ENCODE measurements around the gene C20orf144. TPM values are rescaled to one million over a fixed set of nuclear protein-coding genes. Genes with fewer than 3 reads are reported as not detected.

The C20orf144 gene
- total and polyA plus RNA-seq, 9 donors: 0.05 to 0.46 TPM; not detected in 7

- no peaks in the 10 kb centered on the region for H3K27me3 ChIP-seq
- no peak overlapping the region for H3K4me3 ChIP-seq
- H3K9me3 ChIP-seq: no peaks in the 10 kb centered on the region
- 87 to 94% (median 91%) methylated on average over 11 to 12 of the region's 12 CpGs for WGBS, 3 donors
- no peaks in the 10 kb centered on the region for H3K36me3 ChIP-seq
- intact Hi-C loops (cut with DNase I): loop anchor here in 3 of 4 donors (5.0 to 10.0 kb wide), 3 partner anchors 183 to 203 kb away; no protein-coding TSS in a partner anchor
- H3K27ac ChIP-seq: no peak overlapping the region
- H3K4me1 ChIP-seq (ENCODE audit: insufficient read depth): peaks cover 4% of the 10 kb centered on the region
- TF ChIP-seq, protein P1, sequence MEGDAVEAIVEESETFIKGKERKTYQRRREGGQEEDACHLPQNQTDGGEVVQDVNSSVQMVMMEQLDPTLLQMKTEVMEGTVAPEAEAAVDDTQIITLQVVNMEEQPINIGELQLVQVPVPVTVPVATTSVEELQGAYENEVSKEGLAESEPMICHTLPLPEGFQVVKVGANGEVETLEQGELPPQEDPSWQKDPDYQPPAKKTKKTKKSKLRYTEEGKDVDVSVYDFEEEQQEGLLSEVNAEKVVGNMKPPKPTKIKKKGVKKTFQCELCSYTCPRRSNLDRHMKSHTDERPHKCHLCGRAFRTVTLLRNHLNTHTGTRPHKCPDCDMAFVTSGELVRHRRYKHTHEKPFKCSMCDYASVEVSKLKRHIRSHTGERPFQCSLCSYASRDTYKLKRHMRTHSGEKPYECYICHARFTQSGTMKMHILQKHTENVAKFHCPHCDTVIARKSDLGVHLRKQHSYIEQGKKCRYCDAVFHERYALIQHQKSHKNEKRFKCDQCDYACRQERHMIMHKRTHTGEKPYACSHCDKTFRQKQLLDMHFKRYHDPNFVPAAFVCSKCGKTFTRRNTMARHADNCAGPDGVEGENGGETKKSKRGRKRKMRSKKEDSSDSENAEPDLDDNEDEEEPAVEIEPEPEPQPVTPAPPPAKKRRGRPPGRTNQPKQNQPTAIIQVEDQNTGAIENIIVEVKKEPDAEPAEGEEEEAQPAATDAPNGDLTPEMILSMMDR (IDR thresholded peaks at IDR 0.05): no peak
- TF ChIP-seq POLR2A (IDR thresholded peaks at IDR 0.05): no peak
- TF ChIP-seq EP300 (IDR thresholded peaks at IDR 0.05): no peak
- DNase-seq: peak; percentile 22 to 48 (median 38)
Observed at GRCh38 chr20:33657704-33658095, 4.4 kb upstream of the C20orf144 start.

- Histone ChIP-seq H3K4me3 (no peak overlapping the region), H3K36me3 (no peaks in the 10 kb centered on the region), H3K4me1 (ENCODE audit: insufficient read depth) (peaks cover 2% of the 10 kb centered on the region), H3K9me3 (no peaks in the 10 kb centered on the region), H3K27ac (no peak overlapping the region), H3K27me3 (no peaks in the 10 kb centered on the region)
- peak; percentile 24 to 43 (median 28) for DNase-seq
- WGBS, 3 donors: 89 to 91% (median 90%) methylated on average over 5 to 8 of the region's 8 CpGs
- intact Hi-C loops (cut with DNase I): loop anchor here in 3 of 4 donors (5.0 to 10.0 kb wide), 3 partner anchors 184 to 204 kb away; no protein-coding TSS in a partner anchor
- TF ChIP-seq POLR2A (IDR thresholded peaks at IDR 0.05) (no peak), EP300 (IDR thresholded peaks at IDR 0.05) (no peak)
- TF ChIP-seq, protein P1 (IDR thresholded peaks at IDR 0.05): no peak
Observed at GRCh38 chr20:33658510-33658909, 3.6 kb upstream of the C20orf144 start.

DNA sequence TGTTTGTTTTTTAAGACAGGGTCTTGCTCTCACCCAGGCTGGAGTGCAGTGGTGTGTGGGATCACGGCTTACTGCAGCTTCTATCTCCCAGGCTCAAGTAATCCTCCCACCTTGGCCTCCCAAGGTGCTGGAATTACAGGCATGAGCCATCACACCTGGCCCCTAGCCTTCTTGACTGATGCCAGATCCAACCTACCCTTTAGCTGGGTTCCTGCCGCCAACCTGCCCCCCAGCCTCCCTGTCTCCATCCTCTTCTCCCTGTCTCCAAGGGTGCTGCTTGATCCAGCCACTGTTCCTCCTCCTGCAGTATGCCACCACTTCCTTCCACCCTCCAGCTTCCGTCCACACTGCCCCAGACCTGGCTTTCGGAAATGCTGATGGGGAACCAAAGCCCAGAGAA, 3.2 kb upstream of the C20orf144 start:
- H3K4me1 ChIP-seq (ENCODE audit: insufficient read depth): peaks cover 3% of the 10 kb centered on the region
- TF ChIP-seq POLR2A (IDR thresholded peaks at IDR 0.05) (no peak), EP300 (IDR thresholded peaks at IDR 0.05) (no peak)
- TF ChIP-seq, protein P1 (IDR thresholded peaks at IDR 0.05): no peak
- no peaks in the 10 kb centered on the region for H3K36me3 ChIP-seq
- intact Hi-C loops (cut with DNase I): loop anchor here in 3 of 4 donors (5.0 to 10.0 kb wide), 3 partner anchors 184 to 204 kb away; no protein-coding TSS in a partner anchor
- H3K27ac ChIP-seq: no peak overlapping the region
- DNase-seq: peak in 2 of 5 donors; percentile 20 to 28
- whole genome bisulfite sequencing, 3 donors: 85 to 96% (median 90%) methylated on average over 4 of the region's 4 CpGs
- no peaks in the 10 kb centered on the region for H3K9me3 ChIP-seq
- no peaks in the 10 kb centered on the region for H3K27me3 ChIP-seq
- no peak overlapping the region for H3K4me3 ChIP-seq

GRCh38 chr20:33659341-33660034, 2.6 kb upstream of the C20orf144 start:
- no peaks in the 10 kb centered on the region for H3K27me3 ChIP-seq
- no peak overlapping the region for H3K4me3 ChIP-seq
- H3K9me3 ChIP-seq: no peaks in the 10 kb centered on the region
- TF ChIP-seq EP300 (IDR thresholded peaks at IDR 0.05) (no peak), POLR2A (IDR thresholded peaks at IDR 0.05) (no peak)
- TF ChIP-seq, protein P1 (IDR thresholded peaks at IDR 0.05): no peak
- 90 to 94% (median 92%) methylated on average over 30 to 32 of the region's 32 CpGs for WGBS, 3 donors
- peaks cover 5% of the 10 kb centered on the region for H3K4me1 ChIP-seq (ENCODE audit: insufficient read depth)
- H3K36me3 ChIP-seq: no peaks in the 10 kb centered on the region
- no peak overlapping the region for H3K27ac ChIP-seq
- DNase-seq: peak in 4 of 5 donors; percentile 36 to 46 (median 38)
- intact Hi-C loops (cut with DNase I): loop anchor here in 3 of 4 donors (5.0 to 10.0 kb wide), 4 partner anchors 75 to 205 kb away; partner anchors contain the start of gene ZNF341 (in 1 of the 3)
